H1 (cell line): ENCODE data around the gene USP20. TPM values are rescaled to one million over a fixed set of nuclear protein-coding genes. Genes with fewer than 3 reads are reported as not detected.

Experiments
- CTCF ChIA-PET: fragments of 300-600 bp; sonication (Branson Sonifier 250); formaldehyde crosslinking; loops from one replicate; lab custom pipeline; 2021; ENCODE audit not compliant: partially characterized antibody; lab: Charles Lee
- POLR2A ChIA-PET: fragments of 300-600 bp; sonication (Branson Sonifier 250); formaldehyde crosslinking; loops from one replicate; lab custom pipeline; 2021; ENCODE audit warnings: inconsistent platforms; ENCODE audit not compliant: partially characterized antibody; lab: Charles Lee
- DNase-seq, 2 experiments: peaks; one replicate each; pipeline versions ENCODE4 v3.0.0 to v3.0.0-alpha.2; 2010 to 2022; ENCODE audit warnings: low spot score in 2 of 2, low read depth in 1 of 2, mixed read lengths in 1 of 2
- FAIRE-seq: peaks from 2 replicates; lab custom pipeline; 2011; peaks lifted over from hg19 to GRCh38; lab: Jason Lieb, UNC
- H2AFZ ChIP-seq: 2 replicates; pipeline ENCODE4 v1.8.1; 2012; ENCODE audit warnings: low read length, inconsistent platforms
- H2AK5ac ChIP-seq: 2 replicates; pipeline ENCODE4 v1.6.1; 2013; ENCODE audit warnings: low read depth, low read length
- H2BK120ac ChIP-seq: replicated peaks from 2 replicates; pipeline ENCODE3; 2013; ENCODE audit warnings: low read depth, low read length, inconsistent platforms
- H2BK12ac ChIP-seq: 2 replicates; pipeline ENCODE4 v1.6.1; 2013; ENCODE audit warnings: low read depth, low read length
- H2BK15ac ChIP-seq: 2 replicates; pipeline ENCODE4 v1.6.1; 2013; ENCODE audit warnings: low read length
- H2BK20ac ChIP-seq: 2 replicates; pipeline ENCODE4 v1.6.1; 2013; ENCODE audit warnings: low read length
- H2BK5ac ChIP-seq: 2 replicates; pipeline ENCODE4 v1.6.1; 2013; ENCODE audit warnings: low read depth, low read length
- H3K14ac ChIP-seq: 2 replicates; pipeline ENCODE4 v1.6.1; 2013; ENCODE audit warnings: inconsistent platforms; ENCODE audit not compliant: insufficient read length
- H3K18ac ChIP-seq: 2 replicates; pipeline ENCODE4 v1.6.1; 2013; ENCODE audit warnings: low read length; ENCODE audit errors: extremely low read depth
- H3K23ac ChIP-seq: 2 replicates; pipeline ENCODE4 v1.6.1; 2013; ENCODE audit warnings: inconsistent platforms; ENCODE audit not compliant: insufficient read length
- H3K23me2 ChIP-seq: 2 replicates; pipeline ENCODE4 v1.6.1; 2013; ENCODE audit warnings: low read depth, low read length
- H3K27ac ChIP-seq: 2 replicates; pipeline ENCODE4 v1.6.1; 2011; ENCODE audit warnings: low read depth, low read length, inconsistent platforms
- H3K27me3 ChIP-seq, 4 experiments: replicated peaks in 1 of 4; 1 replicate in 1 of 4; 2 replicates in 3 of 4; pipeline versions ENCODE4 v1.6.1 to v1.8.1; 2011 to 2013; ENCODE audit warnings: low read length in 3 of 4, mild to moderate bottlenecking in 3 of 4, inconsistent platforms in 2 of 4, mixed read lengths in 2 of 4, moderate library complexity in 1 of 4; ENCODE audit not compliant: control insufficient read depth in 3 of 4, insufficient read depth in 3 of 4; ENCODE audit errors: extremely low read depth in 1 of 4
- H3K36me3 ChIP-seq, 4 experiments: 2 replicates each; pipeline versions ENCODE4 v1.6.1 to v1.8.1; 2011 to 2013; ENCODE audit warnings: mild to moderate bottlenecking in 4 of 4, low read length in 3 of 4, moderate library complexity in 2 of 4, control low read depth in 1 of 4, inconsistent platforms in 1 of 4; ENCODE audit not compliant: insufficient read depth in 4 of 4, control insufficient read depth in 2 of 4
- H3K4ac ChIP-seq: replicated peaks from 2 replicates; pipeline ENCODE3; 2013; ENCODE audit warnings: low read length, low read depth, mixed read lengths, inconsistent platforms; ENCODE audit not compliant: insufficient read length
- H3K4me1 ChIP-seq, 4 experiments: replicated peaks in 1 of 4; 1 replicate in 1 of 4; 2 replicates in 3 of 4; pipeline versions ENCODE4 v1.6.1 to v1.8.1; 2011 to 2013; ENCODE audit warnings: low read length in 3 of 4, inconsistent platforms in 2 of 4, mixed read lengths in 1 of 4; ENCODE audit not compliant: insufficient read depth in 4 of 4, control insufficient read depth in 3 of 4
- H3K4me2 ChIP-seq, 2 experiments: 2 replicates each; pipeline versions ENCODE4 v1.6.1 to v1.8.1; 2011 to 2013; ENCODE audit warnings: low read depth in 2 of 2, low read length in 2 of 2, control low read depth in 1 of 2, inconsistent platforms in 1 of 2, mild to moderate bottlenecking in 1 of 2; ENCODE audit not compliant: insufficient read depth in 1 of 2
- H3K4me3 ChIP-seq, 4 experiments: fragments of 200-600, 300-600 bp in 1 of 4; sonication (generic), shearing (Covaris generic), sonication (Bioruptor Twin) in 1 of 4; 2 replicates each; pipeline versions ENCODE4 v1.5.1 to v1.8.1; 2011 to 2016; ENCODE audit warnings: low read length in 4 of 4, low read depth in 3 of 4, control low read depth in 2 of 4, inconsistent platforms in 2 of 4, mild to moderate bottlenecking in 2 of 4, mixed read lengths in 1 of 4, moderate library complexity in 1 of 4; ENCODE audit not compliant: insufficient read depth in 2 of 4; ENCODE audit errors: extremely low read depth in 1 of 4
- H3K56ac ChIP-seq: replicated peaks from 2 replicates; pipeline ENCODE3; 2013; ENCODE audit warnings: low read depth, mild to moderate bottlenecking, mixed read lengths, low read length, inconsistent platforms; ENCODE audit not compliant: insufficient read length
- H3K79me1 ChIP-seq: 2 replicates; pipeline ENCODE4 v1.6.1; 2013; ENCODE audit warnings: low read depth, low read length, control low read depth
- H3K79me2 ChIP-seq, 2 experiments: 2 replicates each; pipeline versions ENCODE4 v1.6.1 to v1.8.1; 2012 to 2013; ENCODE audit warnings: low read length in 2 of 2, mild to moderate bottlenecking in 2 of 2, inconsistent platforms in 1 of 2; ENCODE audit not compliant: insufficient read depth in 2 of 2, control insufficient read depth in 1 of 2
- H3K9ac ChIP-seq, 4 experiments: replicated peaks in 1 of 4; 1 replicate in 1 of 4; 2 replicates in 3 of 4; pipeline versions ENCODE4 v1.6.1 to v1.8.1; 2011 to 2013; ENCODE audit warnings: low read depth in 3 of 4, low read length in 3 of 4, control low read depth in 2 of 4, mild to moderate bottlenecking in 2 of 4, moderate library complexity in 2 of 4, inconsistent platforms in 1 of 4; ENCODE audit errors: extremely low read depth in 1 of 4
- H3K9me3 ChIP-seq, 2 experiments: 2 replicates each; pipeline versions ENCODE4 v1.6.1 to v1.8.1; 2012 to 2013; ENCODE audit warnings: mild to moderate bottlenecking in 2 of 2, moderate library complexity in 2 of 2, control low read depth in 1 of 2, inconsistent platforms in 1 of 2, low read depth in 1 of 2, low read length in 1 of 2, mixed read lengths in 1 of 2; ENCODE audit not compliant: insufficient read depth in 2 of 2
- H4K20me1 ChIP-seq, 2 experiments: replicated peaks in 1 of 2; 2 replicates each; pipeline versions ENCODE3 to v1.8.1; 2011 to 2013; ENCODE audit warnings: inconsistent platforms in 2 of 2, low read length in 2 of 2, mild to moderate bottlenecking in 1 of 2; ENCODE audit not compliant: insufficient read depth in 2 of 2, control insufficient read depth in 1 of 2
- H4K5ac ChIP-seq: 2 replicates; pipeline ENCODE4 v1.6.1; 2013; ENCODE audit warnings: low read length, low read depth, mixed read lengths, inconsistent platforms; ENCODE audit not compliant: insufficient read length
- H4K8ac ChIP-seq: 2 replicates; pipeline ENCODE4 v1.8.0; 2013; ENCODE audit warnings: mild to moderate bottlenecking, moderate library complexity, low read length, inconsistent platforms; ENCODE audit not compliant: insufficient read depth; ENCODE audit errors: extremely low read depth
- H4K91ac ChIP-seq: replicated peaks from 2 replicates; pipeline ENCODE3; 2013; ENCODE audit warnings: low read length, mixed read lengths, inconsistent platforms; ENCODE audit not compliant: insufficient read length
- ASH2L ChIP-seq: fragments of 200-600, 300-600 bp; sonication (generic); IDR thresholded peaks from one replicate; pipeline ENCODE4 v1.7.1; 2017; ENCODE audit warnings: low read length
- CEBPB ChIP-seq: IDR thresholded peaks from 2 replicates; pipeline ENCODE4 v1.6.1; 2012; ENCODE audit warnings: low read depth, low read length
- CHD2 ChIP-seq: IDR thresholded peaks from 2 replicates; pipeline ENCODE4 v1.6.1; 2012; ENCODE audit warnings: low read length, improper control_type of control experiment
- EGR1 ChIP-seq: IDR thresholded peaks from 2 replicates; pipeline ENCODE4 v1.6.1; 2011; ENCODE audit warnings: low read depth, low read length, borderline replicate concordance
- EZH2 ChIP-seq: fragments of 200-600 bp; sonication (generic); IDR thresholded peaks from 2 replicates; pipeline ENCODE4 v1.7.1; 2012; ENCODE audit warnings: low read depth, mild to moderate bottlenecking, moderate library complexity, low read length, inconsistent platforms; ENCODE audit not compliant: severe bottlenecking
- GABPA ChIP-seq: IDR thresholded peaks from 2 replicates; pipeline ENCODE4 v1.6.1; 2011; ENCODE audit warnings: mild to moderate bottlenecking, low read length, moderate library complexity, borderline replicate concordance; ENCODE audit not compliant: insufficient read depth
- HDAC6 ChIP-seq: IDR thresholded peaks from one replicate; pipeline ENCODE4 v1.7.1; 2012; ENCODE audit warnings: low read depth, mild to moderate bottlenecking, inconsistent platforms, low read length, moderate library complexity
- MAFK ChIP-seq: IDR thresholded peaks from 2 replicates; pipeline ENCODE4 v1.6.1; 2012; ENCODE audit warnings: low read depth, mild to moderate bottlenecking, improper control_type of control experiment, low read length
- MAX ChIP-seq: IDR thresholded peaks from 2 replicates; pipeline ENCODE4 v1.6.1; 2012; ENCODE audit warnings: inconsistent platforms
- NRF1 ChIP-seq: IDR thresholded peaks from 2 replicates; pipeline ENCODE4 v1.6.1; 2011; ENCODE audit warnings: mild to moderate bottlenecking, low read depth, low read length, improper control_type of control experiment
- PHF8 ChIP-seq: fragments of 200-600 bp; sonication (generic); conservative IDR thresholded peaks from 2 replicates; pipeline ENCODE4 v1.7.1; 2012; ENCODE audit warnings: low read depth, mild to moderate bottlenecking, inconsistent platforms, low read length, moderate library complexity
- RXRA ChIP-seq: IDR thresholded peaks from 2 replicates; pipeline ENCODE4 v1.6.1; 2011; ENCODE audit warnings: low read depth, mild to moderate bottlenecking, low read length, moderate library complexity; ENCODE audit not compliant: insufficient read depth
- SP1 ChIP-seq: IDR thresholded peaks from 2 replicates; pipeline ENCODE4 v1.6.1; 2011; ENCODE audit warnings: low read depth, low read length
- SP2 ChIP-seq: IDR thresholded peaks from 2 replicates; pipeline ENCODE4 v1.6.1; 2012; ENCODE audit warnings: mild to moderate bottlenecking, low read length, inconsistent platforms
- SP4 ChIP-seq: IDR thresholded peaks from 2 replicates; pipeline ENCODE4 v1.6.1; 2012; ENCODE audit warnings: low read length, inconsistent platforms
- ZNF274 ChIP-seq: IDR thresholded peaks from 2 replicates; pipeline ENCODE4 v1.7.0; 2012; ENCODE audit warnings: low read length, borderline replicate concordance; ENCODE audit errors: extremely low read depth
- WGBS, 2 experiments: shearing (Covaris generic) in 1 of 2; methylation state at CpG; one replicate each; pipeline versions ENCODE4 v1.1.6 to v1.1.7; 2013 to 2015; ENCODE audit warnings: low lambda C conversion rate in 2 of 2, mixed read lengths in 2 of 2, inconsistent platforms in 1 of 2, low coverage in 1 of 2, missing lambda C conversion rate in 1 of 2; ENCODE audit not compliant: insufficient replicate concordance in 2 of 2, insufficient coverage in 1 of 2, insufficient read length in 1 of 2; ENCODE audit errors: extremely low coverage in 1 of 2, missing lambda C conversion rate in 1 of 2; 5-methylcytosine and 5-hydroxymethylcytosine counted together
- polyA plus RNA-seq, 7 experiments: library from polyadenylated mRNA; depleted of rRNA in 3 of 7; stranded (reverse) in 5 of 7; unstranded in 2 of 7; fragments of >200 nt in 5 of 7; fragments of 200-250 nt in 2 of 7; gene quantifications; 1 replicate in 5 of 7; 2 replicates in 1 of 7; 4 replicates in 1 of 7; pipeline versions ENCODE4 v1.2.1 to v1.2.3, GENCODE V29; 2011 to 2013; ENCODE audit warnings: missing spikeins in 2 of 7, mixed read lengths in 2 of 7
- total RNA-seq: library from RNA; stranded (reverse); fragmentation: NEBNext Ultra II Directional; extraction: Animal tissue kit (Norgen Biotek cat#: 25700); gene quantifications from 2 replicates; pipeline ENCODE4 v1.2.1, GENCODE V29; 2021

Gene USP20
- total and polyA plus RNA-seq, 2 of the 8 experiments (the other 6 are each of a cell fraction or from before 2014, with no cell fraction given), result 13.4 to 23.0 TPM

- Histone ChIP-seq H4K91ac (no peak overlapping the region), H3K4me1 (no peaks in the 10 kb centered on the region), H2BK15ac (no peak overlapping the region), H3K14ac (no peak overlapping the region), H4K8ac (no peak overlapping the region), H3K23ac (no peak overlapping the region), H2BK20ac (no peak overlapping the region), H3K79me1 (no peaks in the 10 kb centered on the region), H4K5ac (no peak overlapping the region), H3K23me2 (no peaks in the 10 kb centered on the region), H2BK12ac (no peak overlapping the region), H3K36me3 (peaks cover 0 to 9% (median 1%) of the 10 kb centered on the region in 4 experiments; a peak in 2 of 8 replicates), H3K79me2 (no peaks in the 10 kb centered on the region), H4K20me1 (peaks cover 2 to 6% of the 10 kb centered on the region in 2 experiments), H3K27ac (no peak overlapping the region), H2AK5ac (no peak overlapping the region), H3K4me3 (no peak overlapping the region), H3K9me3 (no peaks in the 10 kb centered on the region), H3K18ac (no peak overlapping the region), H3K56ac (no peak overlapping the region), H2AFZ (no peak overlapping the region), H3K4me2 (no peak overlapping the region), H2BK5ac (no peak overlapping the region), H2BK120ac (no peak overlapping the region), H3K9ac (no peak overlapping the region), H3K4ac (no peak overlapping the region), H3K27me3 (no peaks in the 10 kb centered on the region)
- FAIRE-seq, result no peak
- 57% methylated on average over 3 of the region's 3 CpGs; no CpG with 5 or more reads in 1 of the 2 experiments for WGBS, 2 experiments
- DNase-seq, result no peak
- POLR2A ChIA-PET, result interaction anchor here (1.5 kb wide), 1 partner anchor 10 kb away, joined by 3 read pairs; no protein-coding TSS in a partner anchor
- CTCF ChIA-PET, result interaction anchor here (0.6 to 1.6 kb wide), 3 partner anchors 89 to 296 kb away, joined by 3 to 4 read pairs (median 3); no protein-coding TSS in a partner anchor
- TF ChIP-seq MAX (no peak), SP1 (no peak), HDAC6 (no peak), CEBPB (no peak), SP2 (no peak), GABPA (no peak), CHD2 (no peak), ASH2L (no peak), NRF1 (no peak), ZNF274 (no peak), EZH2 (no peak), SP4 (no peak), RXRA (no peak), EGR1 (no peak), MAFK (no peak), PHF8 (no peak)
These were observed 18.4 kb downstream of the USP20 start for GRCh38 chr9:129853614-129854013.
